ELR (cell line): ENCODE measurements around the gene GTF2IRD1.
"Not testable (repeated sequence)": the region's sequence is repeated elsewhere in the genome, so short reads cannot be mapped to it uniquely, and the experiment has no call there.

ENCODE experiments used
- DNase-seq: peaks from one replicate; pipeline ENCODE4 v3.0.0-alpha.2; 2015; ENCODE audit warnings: low read depth

Gene GTF2IRD1

GRCh38 chr7:74516214-74516613 lies 62.5 kb downstream of the GTF2IRD1 start:
- DNase-seq: no peak

- no peak for DNase-seq
These were observed 64.3 kb downstream of the GTF2IRD1 start for GRCh38 chr7:74518041-74518440.

DNA sequence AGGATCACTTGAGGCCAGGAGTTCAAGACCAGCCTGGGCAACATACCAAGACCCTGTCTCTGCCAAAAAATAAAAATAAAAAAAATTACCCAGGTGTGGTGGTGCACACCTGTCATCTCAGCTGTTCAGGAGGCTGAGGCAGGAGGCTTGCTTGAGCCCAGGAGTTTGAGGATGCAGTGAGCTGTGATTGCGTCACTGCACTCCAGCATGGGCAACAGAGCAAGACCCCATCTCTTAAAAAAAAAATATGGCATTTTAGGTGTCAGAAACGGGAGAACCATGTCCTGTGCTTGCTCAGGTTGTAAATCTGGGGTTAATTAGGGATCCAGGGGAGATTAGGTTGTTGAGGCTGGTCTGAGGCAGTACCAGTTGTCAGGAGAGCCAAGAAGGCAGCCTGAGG lies 64.9 kb downstream of the GTF2IRD1 start:
- no peak for DNase-seq

GRCh38 chr7:74519395-74519794 lies 65.7 kb downstream of the GTF2IRD1 start:
- DNase-seq: no peak

DNA sequence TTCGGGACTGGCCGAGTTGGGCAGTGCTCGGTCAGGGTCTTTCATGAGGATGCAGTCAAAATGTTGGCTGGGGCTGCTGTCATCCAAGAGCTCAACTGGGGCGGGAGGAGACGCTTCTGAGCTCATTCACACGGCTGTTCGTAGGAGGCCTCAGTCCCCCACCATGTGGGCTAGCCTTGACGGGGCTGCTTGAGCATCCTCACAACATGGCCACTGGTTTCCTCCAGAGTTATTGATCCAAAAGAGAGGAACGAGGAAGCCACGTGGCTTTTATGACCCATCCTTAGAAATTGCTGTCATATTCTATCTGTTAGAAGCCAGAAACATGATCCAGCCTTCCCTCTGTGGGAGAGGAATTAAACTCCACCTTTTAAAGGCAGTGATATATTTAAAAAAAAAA lies 68.1 kb downstream of the GTF2IRD1 start:
- DNase-seq: no peak

DNA sequence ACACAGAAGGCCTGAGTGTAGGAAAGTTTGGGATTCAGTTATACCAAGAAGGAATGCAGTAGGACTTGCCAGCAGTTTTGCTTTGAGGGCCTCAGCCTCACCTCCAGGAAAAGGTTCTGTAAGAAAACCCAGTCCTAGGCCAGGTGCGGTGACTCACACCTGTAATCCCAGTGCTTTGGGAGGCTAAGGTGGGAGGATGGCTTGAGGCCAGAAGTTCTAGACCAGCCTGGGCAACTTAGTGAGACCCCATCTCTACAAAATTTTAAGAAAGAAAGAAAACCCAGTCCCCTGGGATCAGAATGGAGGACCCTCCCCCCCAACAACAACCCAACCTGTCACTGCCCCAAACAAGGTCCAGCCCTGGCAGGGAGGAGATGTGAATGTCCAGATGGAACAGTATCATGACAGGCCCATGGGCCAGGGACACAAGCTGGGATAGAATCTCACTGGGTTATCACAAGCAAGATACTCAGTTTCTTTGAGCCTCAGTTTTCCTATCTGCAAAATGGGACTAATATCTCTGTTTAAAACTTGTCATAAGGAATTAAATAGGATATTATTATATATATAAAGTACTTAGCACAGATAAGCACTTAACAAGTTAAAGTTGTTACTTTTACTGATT lies 68.7 kb downstream of the GTF2IRD1 start:
- DNase-seq: no peak

DNA sequence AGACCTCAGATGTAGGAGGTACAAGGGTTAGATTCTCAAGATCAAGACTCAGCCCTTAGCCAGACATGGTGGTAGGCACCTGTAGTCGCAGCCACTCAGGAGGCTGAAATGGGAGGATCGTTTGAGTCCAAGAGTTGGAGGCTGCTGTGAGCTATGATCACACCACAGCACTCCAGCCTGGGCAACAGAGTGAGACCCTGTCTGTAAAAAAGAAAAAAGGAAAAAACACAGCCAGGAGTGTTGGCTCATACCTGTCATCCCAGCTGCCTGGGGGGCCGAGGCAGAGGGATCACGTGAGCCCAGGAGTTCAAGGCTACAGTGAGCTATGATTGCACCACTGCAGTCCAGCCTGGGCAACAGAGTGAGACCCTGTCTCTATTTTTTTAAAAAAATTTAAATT lies 69.3 kb downstream of the GTF2IRD1 start:
- no peak for DNase-seq

DNA sequence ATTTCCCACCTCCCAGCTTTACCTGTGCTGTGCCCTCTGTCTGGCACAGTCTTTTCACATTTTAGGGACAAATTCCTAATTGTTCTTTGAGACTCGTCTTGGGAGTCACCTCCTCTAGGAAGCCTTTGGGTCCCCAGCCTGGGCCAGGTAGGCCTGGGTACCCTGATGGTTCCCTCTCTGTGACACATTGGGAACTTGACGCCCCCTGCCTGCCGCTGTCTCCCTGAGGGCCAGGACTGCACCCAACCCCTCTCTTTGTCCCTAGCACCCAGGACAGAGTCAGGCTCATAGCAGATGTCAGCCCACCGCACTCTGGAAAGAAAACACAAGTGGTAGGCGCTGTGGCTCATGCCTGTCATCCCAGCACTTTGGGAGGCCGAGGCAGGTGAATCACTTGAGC lies 71.4 kb downstream of the GTF2IRD1 start:
- no peak for DNase-seq

DNA sequence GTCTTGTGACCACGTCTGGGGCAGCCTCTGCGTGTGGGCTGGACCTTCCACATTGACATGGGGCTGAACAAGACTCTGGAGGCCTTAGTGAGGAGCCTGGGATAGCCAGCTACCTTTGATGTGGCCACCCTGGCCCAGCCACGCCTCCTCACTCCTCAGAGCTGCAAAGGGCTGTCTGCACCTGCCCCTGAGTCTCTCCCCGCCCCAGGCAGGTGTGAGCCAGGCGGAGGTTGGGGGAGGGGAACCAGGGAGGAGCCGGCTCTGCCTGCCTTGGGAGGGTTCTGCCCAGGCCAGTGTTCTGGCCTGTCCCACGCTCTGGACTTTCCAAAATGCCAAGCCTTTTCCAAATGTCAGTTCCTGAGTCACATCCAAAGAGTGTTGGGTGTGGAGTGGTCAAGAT lies 72.2 kb downstream of the GTF2IRD1 start:
- DNase-seq: no peak

DNA sequence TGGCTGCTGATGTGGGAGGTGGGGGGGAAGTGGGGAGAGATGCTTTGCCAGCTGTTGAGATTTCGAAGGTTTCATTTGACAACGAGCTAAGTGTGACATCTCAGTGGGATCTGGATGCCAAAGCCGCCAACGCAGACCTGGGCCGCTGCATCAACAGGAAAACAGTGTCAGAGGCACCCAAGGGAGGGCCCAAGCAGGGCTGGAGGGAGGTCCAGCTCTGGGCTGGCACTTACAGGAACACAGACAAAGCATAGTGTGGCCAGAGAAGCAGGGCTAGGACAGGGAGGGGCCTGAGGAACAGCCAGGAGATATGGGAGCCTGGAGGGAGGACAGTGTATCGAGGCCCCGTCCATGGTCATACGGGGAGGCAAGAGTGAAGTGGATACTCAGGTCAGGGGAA lies 73.1 kb downstream of the GTF2IRD1 start:
- no peak for DNase-seq

- DNase-seq: no peak
These were observed 74.1 kb downstream of the GTF2IRD1 start for GRCh38 chr7:74527842-74528241.

- DNase-seq: not testable (repeated sequence)
These were observed 75.1 kb downstream of the GTF2IRD1 start for GRCh38 chr7:74528773-74529172.

- DNase-seq: no peak
These were observed 82.2 kb downstream of the GTF2IRD1 start for GRCh38 chr7:74535951-74536356.

DNA sequence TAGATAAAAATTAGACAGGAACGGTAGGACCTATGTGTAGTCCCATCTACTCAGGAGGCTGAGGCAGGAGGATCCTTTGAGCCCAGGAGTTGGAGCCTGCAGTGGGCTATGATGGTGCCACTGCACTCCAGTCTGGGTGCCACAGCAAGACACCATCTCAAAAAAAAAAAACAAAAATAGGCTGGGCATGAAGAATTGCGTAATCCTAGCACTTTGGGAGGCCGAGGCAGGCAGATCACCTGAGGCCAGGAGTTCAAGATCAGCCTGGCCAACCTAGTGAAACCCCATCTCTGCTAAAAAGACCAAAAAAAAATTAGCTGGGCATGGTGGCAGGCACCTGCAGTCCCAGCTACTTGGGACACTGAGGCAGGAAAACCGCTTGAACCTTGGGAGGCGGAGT lies 88.2 kb downstream of the GTF2IRD1 start:
- not testable (repeated sequence) for DNase-seq

GRCh38 chr7:74542558-74543117 lies 88.9 kb downstream of the GTF2IRD1 start:
- DNase-seq: no peak

GRCh38 chr7:74544706-74545469 lies 91.2 kb downstream of the GTF2IRD1 start:
- DNase-seq: peak; percentile 58

DNA sequence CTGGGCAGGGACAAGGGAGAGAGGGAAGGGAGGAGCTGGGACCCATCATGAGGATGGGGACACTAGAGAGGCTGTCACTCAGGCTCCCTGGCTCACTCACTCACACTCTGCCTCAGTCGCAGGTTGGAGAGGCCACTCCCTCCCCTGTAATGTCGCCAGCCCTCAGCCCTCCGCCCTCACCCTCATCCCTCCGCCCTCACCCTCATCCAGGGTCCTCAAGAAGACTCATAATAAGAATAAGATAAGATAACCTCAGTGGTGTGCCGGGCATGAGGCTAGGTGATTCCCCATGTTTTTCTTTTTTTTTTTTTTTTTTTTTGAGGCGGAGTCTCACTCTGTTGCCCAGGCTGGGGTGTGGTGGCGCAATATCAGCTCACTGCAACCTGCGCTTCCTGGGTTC lies 92.2 kb downstream of the GTF2IRD1 start:
- no peak for DNase-seq

DNA sequence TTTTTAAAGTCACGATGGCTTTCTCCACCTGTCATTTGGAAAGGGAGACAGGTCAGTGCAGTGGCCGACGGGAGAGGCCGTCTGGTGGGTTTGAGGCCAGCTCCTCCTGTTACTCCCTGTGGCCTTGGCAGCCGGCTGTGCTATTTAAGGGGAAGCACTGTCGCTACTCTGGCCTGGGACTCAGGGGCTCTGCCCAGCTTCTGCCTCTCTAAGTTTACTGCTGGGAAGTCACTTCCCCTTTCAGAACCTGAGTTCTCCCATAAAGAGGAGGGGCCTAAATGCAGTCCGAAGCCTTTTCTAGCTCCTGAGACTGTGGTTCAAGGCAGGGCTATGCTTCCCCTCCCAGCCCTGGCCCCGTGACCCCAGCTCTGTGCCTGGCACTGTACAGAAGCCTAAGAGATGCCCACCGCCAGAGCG lies 99.9 kb downstream of the GTF2IRD1 start:
- DNase-seq: not testable (repeated sequence)

- DNase-seq: peak; percentile 15
These were observed 100.5 kb downstream of the GTF2IRD1 start for GRCh38 chr7:74554178-74554577.

DNA sequence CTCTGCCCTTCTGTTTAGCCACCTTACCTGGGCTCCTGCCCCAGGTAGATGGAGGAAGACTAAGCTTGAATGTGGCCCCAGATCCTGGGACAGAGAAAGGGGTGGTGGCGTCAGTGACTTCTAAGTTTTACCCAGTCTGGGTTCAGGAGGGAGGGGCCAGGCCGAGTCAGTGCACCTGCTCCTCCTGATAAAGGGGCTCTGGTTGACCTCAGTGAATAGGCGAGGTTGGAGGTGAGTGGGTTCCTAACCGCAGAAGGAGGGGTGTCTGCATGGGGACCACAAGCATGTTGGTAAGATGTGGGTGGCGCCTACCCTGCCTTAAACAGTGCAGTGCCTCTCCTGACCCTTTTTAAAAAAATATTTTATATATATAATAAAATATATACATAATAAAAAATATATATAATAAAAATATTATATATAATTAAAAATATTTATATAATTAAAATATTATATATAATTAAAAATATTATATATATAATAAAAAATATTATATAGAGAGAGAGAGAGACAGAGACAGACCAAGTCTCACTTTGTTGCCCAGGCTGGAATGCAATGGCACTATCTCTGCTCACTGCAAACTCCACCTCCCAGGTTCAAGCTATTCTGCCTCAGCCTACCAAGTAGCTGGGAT lies 106.5 kb downstream of the GTF2IRD1 start:
- DNase-seq: no peak

DNA sequence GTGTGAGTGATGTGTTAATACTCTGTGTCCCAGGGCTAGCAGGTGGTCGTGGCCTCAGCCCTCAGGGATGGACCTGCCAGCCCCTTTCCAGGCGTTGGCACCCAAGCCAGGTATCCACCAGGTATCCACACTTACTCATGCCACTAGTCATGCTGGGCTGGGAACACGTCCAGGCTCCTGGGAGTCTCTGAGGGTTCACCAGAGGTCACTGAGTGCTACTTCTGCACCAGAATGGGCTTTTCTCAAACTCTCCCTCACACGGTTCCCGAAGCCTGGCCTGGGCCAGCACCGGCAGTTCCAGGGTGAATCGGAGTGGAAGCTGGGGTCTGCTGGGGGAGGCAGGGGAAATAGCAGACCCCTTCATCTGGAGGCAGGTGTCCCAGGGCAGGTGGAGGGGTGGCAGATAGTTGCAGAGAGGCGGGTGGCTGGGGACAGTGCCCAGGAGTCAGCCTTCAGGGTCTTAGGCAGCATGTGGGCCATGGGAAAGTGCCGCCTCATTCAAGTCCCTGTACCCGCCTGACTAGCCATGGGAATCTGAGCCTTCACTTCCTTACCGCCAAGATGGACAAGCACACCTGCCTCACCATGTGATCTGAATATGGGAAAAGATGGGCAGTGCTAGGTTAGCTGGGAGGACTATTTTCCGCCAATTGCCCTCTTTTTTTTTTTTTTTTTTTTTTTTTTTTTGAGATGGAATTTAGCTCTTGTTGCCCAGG lies 108.3 kb downstream of the GTF2IRD1 start:
- no peak for DNase-seq

DNA sequence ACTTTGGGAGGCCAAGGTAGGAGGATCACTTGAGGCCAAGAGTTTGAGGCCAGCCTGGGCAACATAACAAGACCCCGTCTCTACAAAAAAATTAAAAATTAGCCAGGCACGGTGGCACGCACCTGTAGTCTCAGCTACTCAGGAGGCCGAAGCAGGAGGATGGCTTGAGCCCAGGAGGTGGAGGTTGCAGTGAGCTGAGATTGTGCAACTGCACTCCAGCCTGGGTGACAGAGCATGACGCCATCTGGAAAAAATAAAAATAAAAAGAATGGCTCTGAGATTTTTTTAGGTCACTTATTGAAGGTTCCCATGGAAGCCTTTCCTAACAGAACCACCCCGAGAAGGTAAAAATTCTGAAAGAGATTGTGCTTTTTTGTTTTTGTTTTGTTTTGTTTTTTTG lies 109.9 kb downstream of the GTF2IRD1 start:
- DNase-seq: not testable (repeated sequence)
